IMR-90 (cell line): ENCODE data around the gene CEBPG. TPM values are rescaled to one million over a fixed set of nuclear protein-coding genes. Genes with fewer than 3 reads are reported as not detected.
A peak's percentile ranks its signal among the peaks of the same experiment; 100 is the strongest.

Experiments
- ATAC-seq: fragments of 200-7000 bp; cut with Tn5 transposase; 2 replicates; pipeline ENCODE4 v1.9.1; 2020; ENCODE audit warnings: low read depth, mild to moderate bottlenecking, moderate library complexity
- BruUV-seq: library from RNA; stranded (reverse); fragments of 400-500 nt; replicated peaks from 2 replicates; lab custom pipeline; 2021; lab: Mats Ljungman, UMichigan
- CTCF ChIA-PET: fragments of 300-600 bp; formaldehyde crosslinking; extraction: SDS; loops from one replicate; lab custom pipeline; 2021; ENCODE audit warnings: antibody characterized with exemption; lab: Yijun Ruan, JAX
- POLR2A ChIA-PET: fragments of 300-600 bp; sonication (Branson Sonifier 250); formaldehyde crosslinking; loops from one replicate; lab custom pipeline; 2022; ENCODE audit warnings: antibody characterized with exemption; ENCODE audit not compliant: unreplicated experiment; lab: Charles Lee
- DNase-seq: peaks from one replicate; pipeline ENCODE4 v3.0.0; 2013
- H2AFZ ChIP-seq: replicated peaks from 2 replicates; pipeline ENCODE3; 2013; ENCODE audit warnings: low read length, mild to moderate bottlenecking; ENCODE audit not compliant: poor library complexity
- H2AK5ac ChIP-seq: 2 replicates; pipeline ENCODE4 v1.6.1; 2013; ENCODE audit warnings: low read depth, low read length, inconsistent platforms
- H2AK9ac ChIP-seq: replicated peaks from 2 replicates; pipeline ENCODE3; 2013; ENCODE audit warnings: mild to moderate bottlenecking, low read depth, low read length, moderate library complexity; ENCODE audit not compliant: poor library complexity
- H2BK120ac ChIP-seq: 2 replicates; pipeline ENCODE4 v1.6.1; 2013; ENCODE audit warnings: low read depth, low read length, inconsistent platforms
- H2BK15ac ChIP-seq: 3 replicates; pipeline ENCODE4 v1.6.1; 2013; ENCODE audit warnings: low read depth, low read length, inconsistent platforms
- H2BK20ac ChIP-seq: 2 replicates; pipeline ENCODE4 v1.6.1; 2013; ENCODE audit warnings: low read depth, mild to moderate bottlenecking, inconsistent platforms, low read length, moderate library complexity
- H2BK5ac ChIP-seq: 2 replicates; pipeline ENCODE4 v1.6.1; 2013; ENCODE audit warnings: mild to moderate bottlenecking, low read depth, low read length, inconsistent platforms; ENCODE audit not compliant: poor library complexity, severe bottlenecking
- H3K14ac ChIP-seq: replicated peaks from 2 replicates; pipeline ENCODE4 v1.6.1; 2013; ENCODE audit warnings: low read depth, low read length, inconsistent platforms
- H3K18ac ChIP-seq: 2 replicates; pipeline ENCODE4 v1.6.1; 2013; ENCODE audit warnings: low read depth, low read length, control low read depth
- H3K23ac ChIP-seq: 2 replicates; pipeline ENCODE4 v1.6.1; 2013; ENCODE audit warnings: low read depth, low read length, inconsistent platforms
- H3K27ac ChIP-seq: 2 replicates; pipeline ENCODE4 v1.5.1; 2013; ENCODE audit warnings: mild to moderate bottlenecking, control low read depth, low read length; ENCODE audit not compliant: insufficient read depth
- H3K27me3 ChIP-seq: 2 replicates; pipeline ENCODE4 v1.6.1; 2013; ENCODE audit warnings: low read length; ENCODE audit not compliant: control insufficient read depth, insufficient read depth
- H3K36me3 ChIP-seq: 2 replicates; pipeline ENCODE4 v1.6.1; 2013; ENCODE audit warnings: low read length, mixed read lengths; ENCODE audit not compliant: control insufficient read depth, insufficient read depth
- H3K4ac ChIP-seq: 2 replicates; pipeline ENCODE4 v1.6.1; 2013; ENCODE audit warnings: low read depth, low read length, inconsistent platforms
- H3K4me1 ChIP-seq: 2 replicates; pipeline ENCODE4 v1.6.1; 2013; ENCODE audit warnings: low read length, mixed read lengths; ENCODE audit not compliant: control insufficient read depth, insufficient read depth
- H3K4me2 ChIP-seq: 2 replicates; pipeline ENCODE4 v1.6.1; 2013; ENCODE audit warnings: low read depth, mild to moderate bottlenecking, control low read depth, low read length, moderate library complexity
- H3K4me3 ChIP-seq: 2 replicates; pipeline ENCODE4 v1.5.1; 2013; ENCODE audit warnings: low read depth, mild to moderate bottlenecking, control low read depth, low read length, moderate library complexity; ENCODE audit not compliant: insufficient read depth
- H3K56ac ChIP-seq: 2 replicates; pipeline ENCODE4 v1.6.1; 2013; ENCODE audit warnings: low read length, inconsistent platforms; ENCODE audit not compliant: insufficient read depth; ENCODE audit errors: extremely low read depth
- H3K79me1 ChIP-seq, 2 experiments: 2 replicates each; pipeline ENCODE4 v1.6.1; 2013; ENCODE audit warnings: low read length in 2 of 2, inconsistent platforms in 1 of 2, low read depth in 1 of 2
- H3K9ac ChIP-seq: 2 replicates; pipeline ENCODE4 v1.6.1; 2013; ENCODE audit warnings: low read depth, low read length, control low read depth
- H3K9me1 ChIP-seq: 2 replicates; pipeline ENCODE4 v1.6.1; 2013; ENCODE audit warnings: low read length, inconsistent platforms; ENCODE audit not compliant: insufficient read depth
- H3K9me3 ChIP-seq: 2 replicates; pipeline ENCODE4 v1.6.1; 2013; ENCODE audit warnings: low read length; ENCODE audit not compliant: control insufficient read depth, insufficient read depth
- H4K20me1 ChIP-seq: 2 replicates; pipeline ENCODE4 v1.6.1; 2013; ENCODE audit warnings: low read length, inconsistent platforms; ENCODE audit not compliant: insufficient read depth
- H4K5ac ChIP-seq: 2 replicates; pipeline ENCODE4 v1.6.1; 2013; ENCODE audit warnings: mild to moderate bottlenecking, low read depth, low read length, control low read depth
- H4K8ac ChIP-seq, 2 experiments: 2 replicates each; pipeline ENCODE4 v1.6.1; 2013; ENCODE audit warnings: low read depth in 2 of 2, low read length in 2 of 2, control low read depth in 1 of 2, inconsistent platforms in 1 of 2
- H4K91ac ChIP-seq: 2 replicates; pipeline ENCODE4 v1.6.1; 2013; ENCODE audit warnings: low read depth, low read length, inconsistent platforms; ENCODE audit not compliant: insufficient read depth
- BHLHE40 ChIP-seq: fragments of 150-350 bp; IDR thresholded peaks from 2 replicates; pipeline ENCODE4 v1.6.1; 2016; ENCODE audit warnings: mild to moderate bottlenecking, low read depth, low read length
- CEBPB ChIP-seq: IDR thresholded peaks from 2 replicates; pipeline ENCODE4 v1.6.1; 2012; ENCODE audit warnings: low read depth, low read length, improper control_type of control experiment
- CHD1 ChIP-seq: IDR thresholded peaks from 2 replicates; pipeline ENCODE4 v1.6.1; 2012; ENCODE audit warnings: low read depth, low read length, improper control_type of control experiment
- CTCF ChIP-seq: conservative IDR thresholded peaks from 2 replicates; pipeline ENCODE4 v1.5.1; 2012; ENCODE audit warnings: mild to moderate bottlenecking, low read depth, low read length, improper control_type of control experiment
- FOS ChIP-seq: fragments of 150-350 bp; IDR thresholded peaks from 2 replicates; pipeline ENCODE4 v1.6.1; 2016; ENCODE audit warnings: low read depth, low read length
- MAZ ChIP-seq: IDR thresholded peaks from 2 replicates; pipeline ENCODE4 v1.6.1; 2012; ENCODE audit warnings: low read depth, mild to moderate bottlenecking, low read length, improper control_type of control experiment, moderate library complexity, borderline replicate concordance
- MXI1 ChIP-seq: IDR thresholded peaks from 2 replicates; pipeline ENCODE4 v1.6.1; 2012; ENCODE audit warnings: low read depth, mild to moderate bottlenecking, low read length, moderate library complexity, borderline replicate concordance
- POLR2A ChIP-seq: IDR thresholded peaks from 2 replicates; pipeline ENCODE4 v1.6.1; 2012; ENCODE audit warnings: mild to moderate bottlenecking, low read depth, low read length
- RAD21 ChIP-seq: IDR thresholded peaks from 2 replicates; pipeline ENCODE4 v1.6.1; 2012; ENCODE audit warnings: low read length, improper control_type of control experiment
- RCOR1 ChIP-seq: IDR thresholded peaks from 2 replicates; pipeline ENCODE4 v1.6.1; 2012; ENCODE audit warnings: mild to moderate bottlenecking, low read length, improper control_type of control experiment; ENCODE audit not compliant: insufficient replicate concordance
- RFX5 ChIP-seq: IDR thresholded peaks from 2 replicates; pipeline ENCODE4 v1.8.0; 2012; ENCODE audit warnings: low read depth, mild to moderate bottlenecking, low read length, moderate library complexity
- SMC3 ChIP-seq: fragments of 150-350 bp; IDR thresholded peaks from 2 replicates; pipeline ENCODE4 v1.6.1; 2016; ENCODE audit warnings: low read depth, mild to moderate bottlenecking, antibody characterized with exemption, low read length, moderate library complexity
- WGBS, 2 experiments: methylation state at CpG; one replicate each; pipeline versions ENCODE4 v1.1.5 to v1.1.7; 2013; ENCODE audit warnings: missing lambda C conversion rate in 2 of 2; ENCODE audit not compliant: insufficient read length in 1 of 2; ENCODE audit errors: extremely low coverage in 2 of 2; 5-methylcytosine and 5-hydroxymethylcytosine counted together
- dilution Hi-C: fragments of 300-500 bp; cut with HindIII; formaldehyde crosslinking; loops from one replicate; pipeline ENCODE4 v1.14.3; 2018; ENCODE audit warnings: low sequenced_read_pairs; ENCODE audit not compliant: unreplicated experiment
- in situ Hi-C: fragments of 300-500 bp; cut with MboI; formaldehyde crosslinking; loops from 3 replicates; pipeline ENCODE4 v1.14.3; 2019; ENCODE audit warnings: low sequenced_read_pairs, inconsistent platforms, mixed read lengths
- intact Hi-C: fragments of 100-400 bp; cut with micrococcal nuclease; formaldehyde crosslinking; loops from 2 replicates; pipeline ENCODE4 v1.10.0; 2022
- polyA plus RNA-seq, 3 experiments: library from polyadenylated mRNA; depleted of rRNA; stranded (reverse); fragments of >200 nt; gene quantifications; 2 replicates each; pipeline ENCODE4 v1.2.3, GENCODE V29; 2012; ENCODE audit warnings: low replicate concordance in 1 of 3
- total RNA-seq: library from RNA; depleted of rRNA; stranded (reverse); fragments of >200 nt; gene quantifications from 2 replicates; pipeline ENCODE4 v1.2.3, GENCODE V29; 2012
- TF ChIP-seq, protein P1 (sequence below): fragments of 150-350 bp; IDR thresholded peaks from 2 replicates; pipeline ENCODE4 v1.6.1; 2016; ENCODE audit warnings: low read depth, mild to moderate bottlenecking, low read length, moderate library complexity, borderline replicate concordance
- TF ChIP-seq, protein P2 (sequence below): fragments of 150-350 bp; IDR thresholded peaks from 2 replicates; pipeline ENCODE4 v1.6.1; 2017; ENCODE audit warnings: mild to moderate bottlenecking, antibody characterized with exemption, low read length, low read depth

CEBPG gene
- total and polyA plus RNA-seq, 2 of the 4 experiments (the other 2 are of a cell fraction): 9.2 to 14.3 TPM

DNA sequence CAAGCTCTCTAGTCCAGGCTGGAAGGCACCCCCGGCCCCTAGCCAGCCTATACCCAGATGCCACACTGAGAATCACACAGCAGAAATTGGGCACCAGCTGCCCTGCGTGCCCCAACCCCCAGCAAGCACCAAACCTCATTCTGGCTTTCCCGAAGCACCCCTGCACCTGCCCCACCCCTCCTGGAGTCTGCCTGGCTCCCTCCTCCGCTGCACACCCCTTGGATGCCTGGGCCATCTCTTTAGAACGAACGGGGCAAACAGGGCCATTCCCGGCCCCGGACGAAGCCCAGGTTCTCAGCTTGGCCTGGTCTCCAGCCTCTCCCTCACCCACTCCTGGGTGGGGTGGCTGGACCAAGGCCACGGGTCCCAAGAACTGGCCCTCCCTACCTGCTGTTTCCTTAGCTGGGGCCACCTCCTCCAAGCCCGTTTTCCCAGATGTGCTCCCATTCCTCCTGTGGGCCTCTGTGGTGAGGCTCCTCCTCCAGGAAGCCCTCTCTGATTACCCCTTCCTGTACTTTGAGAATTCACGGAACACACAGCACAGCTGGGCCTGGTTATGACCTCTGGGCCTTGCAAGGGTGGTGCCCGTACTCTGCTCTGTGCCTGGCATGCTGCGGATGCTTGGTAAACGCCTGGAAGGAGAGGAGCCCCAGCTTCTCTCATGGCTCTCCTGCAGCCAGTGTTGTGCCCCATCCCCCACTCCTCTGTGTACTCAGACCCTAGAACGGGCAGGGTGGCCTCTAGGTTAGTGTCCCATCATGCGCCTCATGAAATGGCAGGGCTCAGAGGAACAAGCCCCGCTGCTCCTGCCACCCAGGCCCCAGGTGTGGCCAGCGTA lies 21.4 kb downstream of the CEBPG start:
- peak overlapping the region; percentile 13; the same call in 1 of the 2 replicates for H2AK5ac ChIP-seq
- no peak overlapping the region for H2BK5ac ChIP-seq
- POLR2A ChIA-PET: no interaction called here
- no peak overlapping the region for H2BK15ac ChIP-seq
- ATAC-seq: no peak
- DNase-seq: no peak
- H3K9me3 ChIP-seq: no peaks in the 10 kb centered on the region
- H3K4me2 ChIP-seq: no peak overlapping the region
- no TSS peak for BruUV-seq
- H3K4me3 ChIP-seq: no peak overlapping the region
- in situ Hi-C loops: no loop called here
- H3K4ac ChIP-seq: peak overlapping the region; percentile 12; the same call in 1 of the 2 replicates
- no peak overlapping the region for H3K27ac ChIP-seq
- WGBS, 2 experiments: 94% methylated on average over 7 of the region's 19 CpGs; no CpG with 5 or more reads in 1 of the 2 experiments
- H2AFZ ChIP-seq: peak overlapping the region; percentile 46
- peaks cover 6% of the 10 kb centered on the region; the same call in 1 of the 2 replicates for H3K9me1 ChIP-seq
- H2BK120ac ChIP-seq: no peak overlapping the region
- no peak overlapping the region for H4K5ac ChIP-seq
- H3K4me1 ChIP-seq: peaks cover 27% of the 10 kb centered on the region
- intact Hi-C loops: no loop called here
- no peak overlapping the region; the same call in 1 of the 2 replicates for H4K91ac ChIP-seq
- H3K14ac ChIP-seq: no peak overlapping the region; the same call in 1 of the 2 replicates
- no peaks in the 10 kb centered on the region for H3K27me3 ChIP-seq
- no peak overlapping the region for H4K8ac ChIP-seq
- no peak overlapping the region for H3K23ac ChIP-seq
- peaks cover 38% of the 10 kb centered on the region for H4K20me1 ChIP-seq
- H2BK20ac ChIP-seq: no peak overlapping the region
- H3K79me1 ChIP-seq: peaks cover 0 to 17% of the 10 kb centered on the region in 2 experiments; a peak in 1 of 4 replicates
- dilution Hi-C loops: no loop called here
- H2AK9ac ChIP-seq: peak overlapping the region; percentile 40
- H3K36me3 ChIP-seq: no peaks in the 10 kb centered on the region; the same call in 1 of the 2 replicates
- CTCF ChIA-PET: no interaction called here
- no peak overlapping the region for H3K56ac ChIP-seq
- H3K9ac ChIP-seq: no peak overlapping the region
- no peak overlapping the region for H3K18ac ChIP-seq
- TF ChIP-seq SMC3: no peak
- TF ChIP-seq, protein P1, sequence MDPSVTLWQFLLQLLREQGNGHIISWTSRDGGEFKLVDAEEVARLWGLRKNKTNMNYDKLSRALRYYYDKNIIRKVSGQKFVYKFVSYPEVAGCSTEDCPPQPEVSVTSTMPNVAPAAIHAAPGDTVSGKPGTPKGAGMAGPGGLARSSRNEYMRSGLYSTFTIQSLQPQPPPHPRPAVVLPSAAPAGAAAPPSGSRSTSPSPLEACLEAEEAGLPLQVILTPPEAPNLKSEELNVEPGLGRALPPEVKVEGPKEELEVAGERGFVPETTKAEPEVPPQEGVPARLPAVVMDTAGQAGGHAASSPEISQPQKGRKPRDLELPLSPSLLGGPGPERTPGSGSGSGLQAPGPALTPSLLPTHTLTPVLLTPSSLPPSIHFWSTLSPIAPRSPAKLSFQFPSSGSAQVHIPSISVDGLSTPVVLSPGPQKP: no peak
- no peak for TF ChIP-seq CEBPB
- TF ChIP-seq CTCF: no peak
- no peak for TF ChIP-seq BHLHE40
- TF ChIP-seq RCOR1: no peak
- TF ChIP-seq CHD1: no peak
- no peak for TF ChIP-seq MXI1
- no peak for TF ChIP-seq MAZ
- no peak for TF ChIP-seq FOS
- no peak for TF ChIP-seq RFX5
- no peak for TF ChIP-seq RAD21
- no peak for TF ChIP-seq POLR2A
- TF ChIP-seq, protein P2, sequence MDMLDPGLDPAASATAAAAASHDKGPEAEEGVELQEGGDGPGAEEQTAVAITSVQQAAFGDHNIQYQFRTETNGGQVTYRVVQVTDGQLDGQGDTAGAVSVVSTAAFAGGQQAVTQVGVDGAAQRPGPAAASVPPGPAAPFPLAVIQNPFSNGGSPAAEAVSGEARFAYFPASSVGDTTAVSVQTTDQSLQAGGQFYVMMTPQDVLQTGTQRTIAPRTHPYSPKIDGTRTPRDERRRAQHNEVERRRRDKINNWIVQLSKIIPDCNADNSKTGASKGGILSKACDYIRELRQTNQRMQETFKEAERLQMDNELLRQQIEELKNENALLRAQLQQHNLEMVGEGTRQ: no peak
